HL-60 (cell line): ENCODE measurements around the gene ANKRD13D.

ENCODE experiments used
- DNase-seq, 2 experiments: peaks; one replicate each; pipeline ENCODE4 v3.0.0-alpha.2; 2010 to 2020; ENCODE audit warnings: low read depth in 1 of 2, low spot score in 1 of 2
- H3K27ac ChIP-seq: fragments of 250-450 bp; sonication (Bioruptor Pico); replicated peaks from 2 replicates; pipeline ENCODE4 v1.5.1; 2020; ENCODE audit warnings: mild to moderate bottlenecking, moderate library complexity
- H3K27me3 ChIP-seq: fragments of 250-450 bp; sonication (Bioruptor Pico); 2 replicates; pipeline ENCODE4 v1.5.1; 2021; ENCODE audit warnings: mild to moderate bottlenecking, moderate library complexity; ENCODE audit not compliant: insufficient read depth, poor library complexity, severe bottlenecking
- H3K4me3 ChIP-seq: replicated peaks from 2 replicates; pipeline ENCODE4 v1.5.1; 2011; ENCODE audit warnings: mild to moderate bottlenecking, control low read depth, low read length; ENCODE audit not compliant: insufficient read depth
- CTCF ChIP-seq: IDR thresholded peaks from one replicate; pipeline ENCODE4 v1.5.1; 2011; ENCODE audit warnings: low read length, control low read depth, inconsistent platforms; ENCODE audit not compliant: insufficient read depth
- GABPA ChIP-seq: IDR thresholded peaks from 2 replicates; pipeline ENCODE4 v1.6.1; 2012; ENCODE audit warnings: low read depth
- POLR2AphosphoS5 ChIP-seq: IDR thresholded peaks from 2 replicates; pipeline ENCODE4 v1.6.1; 2012; ENCODE audit warnings: low read depth
- REST ChIP-seq: IDR thresholded peaks from 2 replicates; pipeline ENCODE4 v1.6.1; 2012; ENCODE audit warnings: low read depth; ENCODE audit not compliant: insufficient replicate concordance
- SPI1 ChIP-seq: IDR thresholded peaks from 2 replicates; pipeline ENCODE4 v1.6.1; 2012; ENCODE audit warnings: low read depth, mild to moderate bottlenecking, borderline replicate concordance

ANKRD13D gene

GRCh38 chr11:67345920-67346819 lies 57.1 kb downstream of the ANKRD13D start:
- H3K27me3 ChIP-seq, result no peaks in the 10 kb centered on the region
- H3K27ac ChIP-seq, result no peak overlapping the region
- TF ChIP-seq SPI1 (no peak), POLR2AphosphoS5 (no peak), REST (no peak), CTCF (peak; percentile 97), GABPA (no peak)
- H3K4me3 ChIP-seq, result no peak overlapping the region
- DNase-seq, result peak in 1 of 2 experiments; percentile 25

- no peaks in the 10 kb centered on the region for H3K27me3 ChIP-seq
- TF ChIP-seq GABPA (no peak), REST (no peak), CTCF (no peak), POLR2AphosphoS5 (no peak), SPI1 (no peak)
- H3K27ac ChIP-seq, result no peak overlapping the region
- no peak for DNase-seq
- H3K4me3 ChIP-seq, result no peak overlapping the region
These were observed 59.1 kb downstream of the ANKRD13D start for GRCh38 chr11:67347964-67348749.

GRCh38 chr11:67349036-67349435 lies 59.9 kb downstream of the ANKRD13D start:
- no peak for DNase-seq
- Histone ChIP-seq H3K4me3 (no peak overlapping the region), H3K27me3 (no peaks in the 10 kb centered on the region), H3K27ac (no peak overlapping the region)
- TF ChIP-seq POLR2AphosphoS5 (no peak), GABPA (no peak), SPI1 (no peak), CTCF (no peak), REST (no peak)
